KOPT-K1 (cell line): ENCODE data around the gene MRAP2.
"Not testable (repeated sequence)": the region's sequence is repeated elsewhere in the genome, so short reads cannot be mapped to it uniquely, and the experiment has no call there.

Experiments used
- H3K27ac ChIP-seq: fragments of 200-600 bp; sonication (generic); 2 replicates; pipeline ENCODE4 v1.5.1; 2016; ENCODE audit warnings: antibody characterized with exemption, mild to moderate bottlenecking, low read depth, low read length; ENCODE audit not compliant: poor library complexity, severe bottlenecking
- H3K36me3 ChIP-seq: fragments of 200-600 bp; sonication (generic); 2 replicates; pipeline ENCODE4 v1.5.1; 2017; ENCODE audit warnings: antibody characterized with exemption, mild to moderate bottlenecking, low read length, moderate library complexity; ENCODE audit not compliant: insufficient read depth
- H3K9me3 ChIP-seq: fragments of 200-600 bp; sonication (generic); 2 replicates; pipeline ENCODE4 v1.5.1; 2017; ENCODE audit warnings: antibody characterized with exemption, low read length, mild to moderate bottlenecking; ENCODE audit not compliant: insufficient read depth, poor library complexity, severe bottlenecking

The MRAP2 gene

DNA sequence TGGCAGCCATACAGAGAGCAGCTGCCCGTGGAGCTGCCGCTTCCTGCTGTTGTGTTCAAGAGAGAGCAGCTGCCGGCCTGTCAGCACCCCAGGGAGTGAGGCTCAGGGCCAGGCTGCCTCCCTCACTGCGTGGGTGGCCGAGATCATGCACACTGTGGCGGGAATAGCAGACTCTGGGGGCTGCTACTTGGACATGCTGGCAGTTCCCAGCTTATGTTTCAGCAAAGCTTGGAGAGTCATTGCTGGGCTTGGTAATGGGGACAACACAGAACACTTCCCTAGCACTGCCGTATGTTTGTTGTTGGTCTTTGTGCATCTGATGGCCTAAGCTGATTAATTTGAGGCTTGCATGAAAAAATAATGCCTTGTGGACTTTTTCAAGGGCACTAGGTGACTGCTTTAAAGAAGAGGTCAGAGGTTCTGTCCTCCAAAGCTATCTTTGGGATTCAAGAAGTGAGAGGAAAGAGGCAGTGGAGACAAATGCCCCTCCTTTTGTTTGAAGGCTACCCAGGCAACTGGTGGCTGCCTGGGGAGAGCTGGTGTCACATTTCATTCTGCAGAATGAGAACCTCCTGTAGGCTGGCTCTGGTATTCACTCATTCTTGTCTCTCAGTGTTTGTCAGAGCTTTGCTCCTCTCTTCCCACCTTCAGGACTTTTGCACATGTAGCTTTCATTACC lies 18.8 kb downstream of the MRAP2 start:
- Histone ChIP-seq H3K9me3 (no peaks in the 10 kb centered on the region), H3K27ac (no peak overlapping the region), H3K36me3 (no peaks in the 10 kb centered on the region)

DNA sequence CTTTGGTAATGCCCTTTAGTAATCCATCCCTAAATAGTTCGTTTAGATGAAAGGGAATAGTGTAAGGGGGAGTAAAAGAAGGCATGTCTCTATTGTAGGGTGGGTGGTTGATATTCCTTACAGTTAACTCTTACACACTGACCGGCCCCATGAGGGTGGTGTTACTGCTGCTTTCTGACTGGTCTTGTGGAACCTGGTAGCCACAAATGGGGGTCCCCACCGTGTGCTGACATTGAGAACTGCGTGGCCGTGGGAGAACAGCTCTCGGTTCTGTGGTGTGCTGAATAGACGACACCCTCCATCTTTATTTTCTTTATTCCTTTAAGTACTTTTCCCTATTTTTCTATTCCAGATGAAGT lies 19.3 kb downstream of the MRAP2 start:
- Histone ChIP-seq H3K36me3 (no peaks in the 10 kb centered on the region), H3K27ac (no peak overlapping the region), H3K9me3 (no peaks in the 10 kb centered on the region)

DNA sequence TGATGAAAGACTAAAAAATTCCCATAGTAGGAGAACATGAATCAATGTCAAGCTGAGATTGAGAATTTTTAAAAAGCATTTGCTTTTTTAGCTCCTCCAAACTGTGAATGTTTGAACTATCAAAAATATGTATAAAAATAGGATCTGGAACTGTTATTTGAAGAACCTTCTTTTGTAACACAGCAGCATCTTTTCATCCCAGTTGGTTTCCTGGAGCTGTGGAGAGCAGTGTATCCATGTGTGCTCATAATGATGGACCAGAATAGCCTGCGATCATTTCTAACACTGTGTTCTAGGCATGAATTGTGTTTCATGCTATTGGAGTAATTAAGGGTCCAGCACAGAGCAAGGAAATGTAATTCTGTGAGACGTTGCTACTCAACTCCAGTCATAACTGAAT lies 22.1 kb downstream of the MRAP2 start:
- Histone ChIP-seq H3K36me3 (no peaks in the 10 kb centered on the region), H3K27ac (no peak overlapping the region), H3K9me3 (no peaks in the 10 kb centered on the region)

DNA sequence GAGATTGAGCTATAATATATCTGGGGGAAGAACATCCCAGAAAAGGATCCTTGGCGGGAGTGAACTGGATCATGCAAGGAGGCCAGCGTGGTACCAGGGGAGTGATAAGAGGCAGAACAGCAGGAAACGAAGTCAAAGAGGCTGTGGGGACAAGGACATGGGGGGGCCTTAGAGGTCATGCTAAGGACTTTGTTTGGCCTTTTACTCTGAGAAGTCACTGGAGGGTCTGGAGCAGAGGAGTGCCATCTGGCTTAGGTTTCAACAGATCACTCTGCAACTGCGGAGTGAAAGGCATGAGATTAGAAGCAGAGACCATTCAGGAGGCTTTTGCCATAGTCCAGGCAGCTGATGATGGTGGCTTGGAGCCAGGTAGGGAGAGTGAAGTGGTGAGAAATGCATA lies 24.3 kb downstream of the MRAP2 start:
- Histone ChIP-seq H3K27ac (no peak overlapping the region), H3K9me3 (no peaks in the 10 kb centered on the region), H3K36me3 (no peaks in the 10 kb centered on the region)

DNA sequence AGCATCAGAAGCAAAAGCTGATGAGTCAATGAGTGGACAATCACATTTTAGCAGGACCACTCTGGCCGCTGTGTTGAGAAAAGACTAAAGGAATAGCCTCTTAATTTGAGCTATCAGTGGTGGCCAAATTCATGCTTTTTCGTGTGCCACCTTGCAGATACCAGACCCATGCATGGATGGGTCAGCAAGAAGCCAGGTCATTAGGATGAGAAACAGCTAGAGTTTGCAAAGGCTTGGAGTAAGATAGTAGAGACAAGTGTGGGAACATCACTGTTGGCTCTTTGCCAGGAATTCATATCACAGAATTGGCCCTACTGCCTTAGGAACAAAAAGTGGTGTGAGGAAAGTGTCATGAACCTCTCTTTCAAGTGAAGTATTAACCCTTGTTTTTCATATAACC lies 25.5 kb downstream of the MRAP2 start:
- H3K36me3 ChIP-seq, result no peaks in the 10 kb centered on the region
- H3K27ac ChIP-seq, result no peak overlapping the region
- H3K9me3 ChIP-seq, result no peaks in the 10 kb centered on the region

DNA sequence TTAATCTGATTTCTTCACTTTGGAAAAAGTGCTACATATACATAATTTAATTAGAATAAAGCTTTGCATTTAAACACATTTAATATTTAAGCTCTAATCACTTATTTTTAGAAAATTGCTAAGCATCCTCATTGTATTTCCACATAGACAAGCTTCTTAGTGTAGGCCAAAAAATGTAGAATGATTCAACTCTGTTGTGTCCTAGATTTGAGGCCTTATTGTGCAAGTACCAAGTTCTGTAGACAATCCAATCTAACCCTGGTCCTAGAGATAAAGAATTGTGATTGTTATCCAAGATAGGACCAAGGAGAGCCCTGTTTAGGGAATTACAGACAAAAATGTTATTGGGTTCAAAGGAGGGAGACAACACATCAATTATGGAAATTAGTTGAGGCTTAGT lies 27.6 kb downstream of the MRAP2 start:
- Histone ChIP-seq H3K27ac (no peak overlapping the region), H3K36me3 (no peaks in the 10 kb centered on the region), H3K9me3 (no peaks in the 10 kb centered on the region)

DNA sequence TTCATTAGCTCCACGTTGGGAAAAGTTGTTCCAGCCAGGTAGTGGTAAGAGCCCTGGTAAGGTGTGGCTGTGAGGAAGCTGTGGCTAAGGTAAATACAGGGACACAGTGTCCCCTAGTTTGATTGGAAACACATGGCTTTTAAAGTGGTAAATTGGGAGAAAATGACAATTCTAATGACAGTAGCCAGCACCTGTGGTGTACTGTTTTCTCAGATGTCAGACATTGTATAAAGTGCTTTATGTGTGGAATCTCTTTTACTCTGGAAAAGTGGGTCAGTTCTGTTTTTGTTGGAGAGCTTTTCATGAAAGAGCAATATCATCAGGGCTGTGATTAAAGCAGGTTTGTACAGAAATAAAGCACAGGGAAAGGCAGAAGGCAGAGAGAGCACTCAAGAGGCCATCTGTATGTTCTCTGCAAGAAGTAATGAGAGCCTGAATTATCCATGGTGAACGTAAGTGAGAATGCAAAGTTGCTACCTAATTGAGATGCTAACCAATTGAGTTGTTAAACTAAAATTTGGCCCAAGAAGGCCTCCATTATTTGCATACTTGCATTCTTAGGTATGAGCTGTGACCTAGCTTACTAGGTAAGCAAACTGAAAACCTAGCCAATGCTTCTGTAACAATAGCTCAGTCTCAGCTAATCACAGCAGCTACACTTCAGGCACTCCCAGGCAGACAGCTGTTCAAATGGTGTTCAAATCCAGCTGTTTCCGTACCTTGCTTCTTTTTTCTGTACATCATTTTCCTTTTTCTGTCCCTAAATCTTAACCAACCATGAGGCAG lies 28.2 kb downstream of the MRAP2 start:
- H3K9me3 ChIP-seq, result no peaks in the 10 kb centered on the region
- H3K36me3 ChIP-seq, result no peaks in the 10 kb centered on the region
- no peak overlapping the region for H3K27ac ChIP-seq

DNA sequence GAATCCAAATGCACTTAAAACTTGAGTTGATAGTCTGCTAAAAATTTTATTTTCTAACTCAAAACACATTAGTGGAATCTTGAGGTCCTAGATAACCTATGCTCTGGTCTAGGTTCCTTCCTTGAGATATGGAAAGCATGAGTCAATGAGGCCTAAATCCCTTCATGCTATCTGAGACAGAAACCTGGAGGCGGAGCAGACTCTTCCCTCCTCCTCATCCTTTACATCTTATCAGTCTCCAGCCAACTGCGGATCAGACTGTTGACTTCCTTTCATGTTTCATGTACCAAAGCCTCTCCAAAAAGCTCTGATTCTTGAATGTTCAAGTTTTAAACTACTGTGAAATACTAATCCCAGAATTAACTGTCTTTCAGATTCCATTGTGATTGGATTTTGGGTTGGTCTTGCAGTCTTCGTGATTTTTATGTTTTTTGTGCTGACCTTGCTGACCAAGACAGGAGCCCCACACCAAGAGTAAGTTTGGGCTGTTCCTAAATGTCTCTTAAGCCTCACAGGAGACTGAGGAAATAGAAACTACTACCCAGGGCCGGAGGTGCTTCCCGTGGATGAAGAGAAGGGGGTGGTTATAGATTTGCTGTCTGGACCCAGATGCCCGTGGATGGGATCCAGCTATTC lies 29.1 kb downstream of the MRAP2 start:
- H3K9me3 ChIP-seq, result no peaks in the 10 kb centered on the region
- H3K27ac ChIP-seq, result no peak overlapping the region
- H3K36me3 ChIP-seq, result no peaks in the 10 kb centered on the region

DNA sequence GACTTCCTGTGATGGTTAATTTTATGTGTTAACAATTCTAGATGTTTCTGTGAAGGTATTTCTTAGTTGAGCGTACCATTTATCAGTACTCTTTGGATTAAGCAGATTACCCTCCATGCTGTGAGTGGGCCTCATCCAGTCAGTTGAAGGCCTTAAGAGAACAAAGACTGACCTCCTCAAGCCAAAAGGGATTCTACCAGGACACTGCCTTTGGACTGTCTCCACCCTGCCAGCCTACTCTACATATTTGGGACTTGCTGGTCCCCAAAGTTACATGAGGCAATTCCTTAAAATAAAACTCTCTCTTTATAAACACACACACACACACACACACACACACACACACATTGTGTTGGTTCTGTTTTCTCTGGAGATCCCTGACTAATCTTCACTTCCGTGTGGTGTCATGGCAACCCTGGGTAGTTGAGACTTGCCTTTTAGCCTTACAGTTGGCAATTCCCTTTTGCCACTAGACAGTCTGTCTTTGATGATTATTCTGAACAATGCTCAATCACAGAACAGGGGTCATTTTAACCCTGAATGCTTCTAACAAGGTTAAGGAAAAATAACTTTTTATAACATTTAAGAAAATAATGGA lies 32.2 kb downstream of the MRAP2 start:
- H3K36me3 ChIP-seq, result no peaks in the 10 kb centered on the region
- H3K9me3 ChIP-seq, result no peaks in the 10 kb centered on the region
- no peak overlapping the region for H3K27ac ChIP-seq

DNA sequence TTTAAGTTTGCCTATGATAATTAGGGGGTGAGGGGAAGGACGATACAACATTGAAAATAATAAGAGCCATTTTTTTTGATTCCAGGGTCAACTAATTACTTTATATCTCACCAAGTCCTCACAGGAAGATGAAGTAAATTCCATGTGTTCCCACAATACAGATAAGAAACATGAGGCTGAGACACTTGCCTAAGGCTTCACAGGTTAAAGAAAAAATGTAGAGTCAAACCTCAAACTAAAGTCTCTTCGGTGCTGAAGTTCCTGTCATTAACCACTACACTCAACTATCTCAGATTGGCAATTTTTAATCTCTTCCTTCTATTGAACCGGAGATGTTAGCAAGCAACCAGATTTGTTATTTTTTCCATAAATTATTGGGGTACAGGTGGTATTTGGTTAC lies 33.0 kb downstream of the MRAP2 start:
- H3K27ac ChIP-seq, result no peak overlapping the region
- H3K36me3 ChIP-seq, result no peaks in the 10 kb centered on the region
- H3K9me3 ChIP-seq, result no peaks in the 10 kb centered on the region

DNA sequence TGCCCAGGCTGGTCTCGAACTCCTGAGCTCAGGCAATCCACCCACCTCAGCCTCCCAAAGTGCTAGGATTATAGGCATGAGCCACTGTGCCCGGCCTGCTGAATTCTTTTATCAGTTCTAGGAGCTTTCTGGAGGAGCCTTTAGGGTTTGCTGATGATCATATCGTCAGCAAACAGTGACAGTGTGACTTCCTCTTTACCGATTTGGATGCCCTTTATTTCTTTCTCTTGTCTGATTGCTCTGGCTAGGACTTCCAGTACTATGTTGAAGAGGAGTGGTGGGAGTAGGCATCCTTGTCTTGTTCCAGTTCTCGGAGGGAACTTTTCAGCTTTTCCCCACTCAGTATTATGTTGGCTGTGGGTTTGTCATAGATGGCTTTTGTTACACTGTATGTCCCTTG lies 35.3 kb downstream of the MRAP2 start:
- not testable (repeated sequence) for H3K9me3 ChIP-seq, H3K27ac ChIP-seq, H3K36me3 ChIP-seq

DNA sequence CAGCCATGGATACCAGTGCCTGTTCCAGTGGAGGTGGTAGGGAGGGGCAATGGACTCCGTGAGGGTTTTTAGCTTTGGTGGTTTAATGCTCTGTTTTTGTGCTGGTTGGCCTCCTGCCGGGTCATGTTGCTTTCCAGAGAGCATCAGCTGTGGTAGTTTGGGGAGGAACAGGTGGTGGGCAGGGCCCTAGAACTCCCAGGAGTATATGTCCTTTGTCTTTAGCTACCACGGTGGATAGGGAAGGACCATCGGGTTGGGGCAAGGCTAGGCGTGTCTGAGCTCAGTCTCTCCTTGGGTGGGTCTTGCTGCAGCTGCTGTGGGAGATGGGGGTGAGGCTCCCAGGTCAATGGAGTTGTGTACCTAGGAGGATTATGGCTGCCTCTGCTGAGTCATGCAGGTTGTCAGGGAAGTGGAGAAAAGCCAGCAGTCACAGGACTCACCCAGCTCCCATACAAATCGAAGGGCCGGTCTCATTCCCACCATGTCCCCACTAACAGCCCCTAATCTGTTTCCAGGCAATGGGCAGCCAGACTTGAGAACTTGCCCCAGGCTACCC lies 38.9 kb downstream of the MRAP2 start:
- no peaks in the 10 kb centered on the region for H3K36me3 ChIP-seq
- no peak overlapping the region for H3K27ac ChIP-seq
- H3K9me3 ChIP-seq, result no peaks in the 10 kb centered on the region

DNA sequence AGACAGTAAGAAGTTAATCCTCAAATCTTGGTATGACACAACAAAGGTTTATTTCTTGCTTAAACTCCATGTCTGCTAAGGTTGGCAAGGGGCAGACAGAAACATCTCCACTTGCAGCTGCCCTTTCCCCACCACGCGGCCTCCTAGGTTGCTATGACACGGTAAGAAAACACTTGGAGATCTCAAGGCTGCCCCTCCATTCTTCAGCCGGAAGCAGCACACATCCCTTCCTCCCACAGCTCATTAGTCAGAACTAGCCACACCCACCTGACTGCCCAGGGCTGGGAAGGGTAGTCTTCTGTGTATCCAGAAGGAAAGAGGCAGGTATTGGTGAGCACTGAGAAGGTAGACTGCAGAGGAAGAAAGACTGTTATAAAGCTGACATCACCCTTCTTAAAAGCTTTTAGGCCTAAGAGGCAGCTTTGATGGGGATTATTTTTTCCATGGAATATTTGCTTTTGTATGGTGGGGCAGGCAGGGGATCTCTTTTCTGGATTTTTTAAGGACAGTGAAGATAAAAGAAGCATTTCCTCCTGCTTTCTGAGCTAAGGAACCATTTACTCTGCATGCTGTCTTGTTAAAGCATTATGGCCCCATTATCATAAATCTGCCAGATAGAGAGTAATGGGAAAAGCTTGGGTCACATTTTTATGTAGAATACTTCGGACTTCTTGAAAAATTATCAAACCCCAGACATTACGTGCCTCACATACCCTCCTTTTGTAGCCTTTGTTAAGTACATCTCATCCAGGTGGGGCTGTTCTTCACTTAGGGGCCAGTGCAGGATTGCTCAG lies 41.6 kb downstream of the MRAP2 start:
- Histone ChIP-seq H3K9me3 (no peaks in the 10 kb centered on the region), H3K27ac (no peak overlapping the region), H3K36me3 (no peaks in the 10 kb centered on the region)

DNA sequence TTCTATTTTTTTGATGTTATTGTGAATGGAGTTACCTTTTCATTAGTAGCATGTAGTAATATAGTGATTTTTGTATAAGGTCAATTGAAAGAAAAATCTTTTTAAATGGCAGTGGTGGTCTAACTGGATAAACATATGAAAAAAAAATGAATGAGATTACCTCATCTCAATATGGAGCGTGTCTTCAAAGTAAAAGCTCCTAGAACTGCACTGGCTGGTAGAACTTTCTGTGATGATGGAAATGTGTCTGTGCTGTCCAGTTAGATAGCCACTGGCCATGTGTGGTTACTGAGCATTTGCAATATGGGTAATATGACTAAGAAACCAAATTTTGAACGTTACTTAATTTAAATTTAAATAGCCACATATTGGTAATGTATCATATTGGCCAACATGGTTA lies 44.1 kb downstream of the MRAP2 start:
- no peak overlapping the region for H3K27ac ChIP-seq
- no peaks in the 10 kb centered on the region for H3K9me3 ChIP-seq
- H3K36me3 ChIP-seq, result no peaks in the 10 kb centered on the region

DNA sequence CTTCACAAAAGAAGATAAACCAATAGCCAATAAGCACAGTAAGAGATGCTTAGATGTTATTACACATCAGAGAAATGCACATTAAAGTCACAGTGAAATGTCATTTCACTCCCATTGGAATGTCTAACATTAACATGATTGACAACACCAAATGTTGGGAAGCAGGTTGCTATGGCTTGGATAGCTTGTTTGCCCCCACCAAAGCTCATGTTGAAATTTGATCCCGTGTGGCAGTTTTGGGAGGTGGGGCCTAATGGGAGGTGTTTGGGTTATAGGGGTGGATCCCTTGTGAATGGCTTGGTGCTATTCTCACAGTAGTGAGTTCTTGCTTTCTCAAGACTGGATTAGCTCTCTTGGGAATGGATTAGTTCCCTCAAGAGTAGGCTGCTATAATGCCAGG lies 44.8 kb downstream of the MRAP2 start:
- Histone ChIP-seq H3K27ac (no peak overlapping the region), H3K36me3 (no peaks in the 10 kb centered on the region), H3K9me3 (no peaks in the 10 kb centered on the region)
